ENCODE measurements around the gene PCDHA1.

DNA sequence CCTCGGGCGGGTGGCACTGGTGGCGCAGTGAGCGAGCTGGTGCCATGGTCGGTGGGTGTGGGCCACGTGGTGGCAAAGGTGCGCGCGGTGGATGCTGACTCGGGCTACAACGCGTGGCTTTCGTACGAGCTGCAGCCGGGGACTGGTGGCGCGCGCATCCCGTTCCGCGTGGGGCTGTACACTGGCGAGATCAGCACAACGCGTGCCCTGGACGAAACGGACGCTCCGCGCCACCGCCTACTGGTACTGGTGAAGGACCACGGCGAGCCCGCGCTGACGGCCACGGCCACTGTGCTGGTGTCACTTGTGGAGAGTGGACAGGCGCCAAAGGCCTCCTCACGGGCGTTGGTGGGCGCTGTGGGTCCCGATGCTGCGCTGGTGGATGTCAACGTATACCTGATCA is 22.9 kb downstream of the PCDHA1 start:
- TF ChIP-seq, protein P1, sequence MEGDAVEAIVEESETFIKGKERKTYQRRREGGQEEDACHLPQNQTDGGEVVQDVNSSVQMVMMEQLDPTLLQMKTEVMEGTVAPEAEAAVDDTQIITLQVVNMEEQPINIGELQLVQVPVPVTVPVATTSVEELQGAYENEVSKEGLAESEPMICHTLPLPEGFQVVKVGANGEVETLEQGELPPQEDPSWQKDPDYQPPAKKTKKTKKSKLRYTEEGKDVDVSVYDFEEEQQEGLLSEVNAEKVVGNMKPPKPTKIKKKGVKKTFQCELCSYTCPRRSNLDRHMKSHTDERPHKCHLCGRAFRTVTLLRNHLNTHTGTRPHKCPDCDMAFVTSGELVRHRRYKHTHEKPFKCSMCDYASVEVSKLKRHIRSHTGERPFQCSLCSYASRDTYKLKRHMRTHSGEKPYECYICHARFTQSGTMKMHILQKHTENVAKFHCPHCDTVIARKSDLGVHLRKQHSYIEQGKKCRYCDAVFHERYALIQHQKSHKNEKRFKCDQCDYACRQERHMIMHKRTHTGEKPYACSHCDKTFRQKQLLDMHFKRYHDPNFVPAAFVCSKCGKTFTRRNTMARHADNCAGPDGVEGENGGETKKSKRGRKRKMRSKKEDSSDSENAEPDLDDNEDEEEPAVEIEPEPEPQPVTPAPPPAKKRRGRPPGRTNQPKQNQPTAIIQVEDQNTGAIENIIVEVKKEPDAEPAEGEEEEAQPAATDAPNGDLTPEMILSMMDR (IDR thresholded peaks at IDR 0.05; ENCODE audit: borderline replicate concordance, extremely low read depth, low read length, poor library complexity, severe bottlenecking), result no peak
- no peak for TF ChIP-seq EZH2 (IDR thresholded peaks at IDR 0.05; ENCODE audit: borderline replicate concordance, low read depth, low read length, severe bottlenecking)

Data from DND-41 (cell line).